K562 (cell line): ENCODE measurements around the gene TP73. TPM values are rescaled to one million over a fixed set of nuclear protein-coding genes. Genes with fewer than 3 reads are reported as not detected.

Source experiments
- ATAC-seq: fragments of 200-7000 bp; cut with Tn5 transposase; 3 replicates; pipeline ENCODE4 v1.9.1; 2020; ENCODE audit warnings: moderate library complexity
- BruUV-seq: library from RNA; stranded (reverse); fragments of 400-500 nt; replicated peaks from 2 replicates; lab custom pipeline; 2021; lab: Mats Ljungman, UMichigan
- CTCF ChIA-PET: fragments of 300-600 bp; formaldehyde crosslinking; extraction: SDS; loops from one replicate; lab custom pipeline; 2021; ENCODE audit warnings: low intra/inter-chr PET ratio; lab: Yijun Ruan, JAX
- POLR2A ChIA-PET: fragments of 300-600, 350-650 bp; sonication (Branson Sonifier 250); formaldehyde crosslinking; extraction: SDS; loops from one replicate; lab custom pipeline; 2021; ENCODE audit warnings: antibody characterized with exemption, inconsistent platforms; lab: Yijun Ruan, JAX
- DNase-seq, 4 experiments: peaks; one replicate each; pipeline versions ENCODE4 v3.0.0 to v3.0.0-alpha.2; 2011 to 2018; ENCODE audit warnings: low spot score in 3 of 4, mixed read lengths in 3 of 4; ENCODE audit errors: extremely low read depth in 1 of 4
- FAIRE-seq: peaks from 2 replicates; lab custom pipeline; 2011; peaks lifted over from hg19 to GRCh38; lab: Jason Lieb, UNC
- H2AFZ ChIP-seq: 2 replicates; pipeline ENCODE4 v1.6.0; 2011; ENCODE audit warnings: low read depth, low read length, control low read depth, inconsistent platforms
- H3K27ac ChIP-seq: fragments of 200-600 bp; 3 replicates; pipeline ENCODE4 v1.8.0; 2011; ENCODE audit warnings: low read depth, mild to moderate bottlenecking, control low read depth, inconsistent platforms, low read length, moderate library complexity, mixed read lengths; ENCODE audit errors: extremely low read depth
- H3K27me3 ChIP-seq, 2 experiments: fragments of 300-600 bp in 1 of 2; 2 replicates in 1 of 2; 3 replicates in 1 of 2; pipeline versions ENCODE4 v1.6.0 to v1.8.0; 2011; ENCODE audit warnings: inconsistent platforms in 2 of 2, low read length in 2 of 2, mild to moderate bottlenecking in 1 of 2, mixed read lengths in 1 of 2, moderate library complexity in 1 of 2; ENCODE audit not compliant: control insufficient read depth in 2 of 2, insufficient read depth in 2 of 2
- H3K36me3 ChIP-seq: fragments of 300-600 bp; 3 replicates; pipeline ENCODE4 v1.8.0; 2011; ENCODE audit warnings: mild to moderate bottlenecking, low read length, inconsistent platforms; ENCODE audit not compliant: control insufficient read depth, insufficient read depth
- H3K4me1 ChIP-seq, 2 experiments: fragments of 200-600 bp in 1 of 2; replicated peaks in 1 of 2; 2 replicates in 1 of 2; 3 replicates in 1 of 2; pipeline versions ENCODE4 v1.5.1 to v1.8.0; 2011; ENCODE audit warnings: inconsistent platforms in 2 of 2, low read length in 2 of 2, mild to moderate bottlenecking in 1 of 2, mixed read lengths in 1 of 2, moderate library complexity in 1 of 2; ENCODE audit not compliant: control insufficient read depth in 2 of 2, insufficient read depth in 2 of 2
- H3K4me2 ChIP-seq: 2 replicates; pipeline ENCODE4 v1.6.1; 2011; ENCODE audit warnings: low read length, control low read depth, inconsistent platforms, mixed read lengths; ENCODE audit not compliant: insufficient read depth
- H3K4me3 ChIP-seq: fragments of 200-600 bp; sonication (generic), shearing (Covaris generic); 2 replicates; pipeline ENCODE4 v1.5.1; 2016; ENCODE audit warnings: control low read depth, inconsistent platforms
- H3K79me2 ChIP-seq: fragments of 200-600 bp; 3 replicates; pipeline ENCODE4 v1.8.0; 2011; ENCODE audit warnings: low read length, inconsistent platforms; ENCODE audit not compliant: control insufficient read depth, insufficient read depth
- H3K9ac ChIP-seq, 2 experiments: 2 replicates each; pipeline versions ENCODE4 v1.6.0 to v1.6.1; 2011; ENCODE audit warnings: low read depth in 2 of 2, low read length in 2 of 2, control low read depth in 1 of 2, inconsistent platforms in 1 of 2, mild to moderate bottlenecking in 1 of 2, mixed read lengths in 1 of 2; ENCODE audit not compliant: insufficient read depth in 1 of 2
- H3K9me1 ChIP-seq: one replicate; pipeline ENCODE4 v1.6.0; 2011; ENCODE audit warnings: inconsistent platforms, mild to moderate bottlenecking, low read length, moderate library complexity; ENCODE audit not compliant: control insufficient read depth, insufficient read depth
- H3K9me3 ChIP-seq: replicated peaks from 2 replicates; pipeline ENCODE4 v1.5.1; 2011; ENCODE audit warnings: low read depth, low read length, inconsistent platforms; ENCODE audit not compliant: control insufficient read depth, insufficient read depth
- H4K20me1 ChIP-seq: replicated peaks from 2 replicates; pipeline ENCODE4 v1.6.1; 2011; ENCODE audit warnings: low read length, inconsistent platforms, mixed read lengths; ENCODE audit not compliant: control insufficient read depth, insufficient read depth
- CBFA2T2 ChIP-seq: fragments of 450-650 bp; conservative IDR thresholded peaks from 2 replicates; pipeline ENCODE4 v1.6.1; 2017; ENCODE audit warnings: mild to moderate bottlenecking
- GABPA ChIP-seq: fragments of 200-800 bp; sonication (Bioruptor generic); conservative IDR thresholded peaks from 2 replicates; pipeline ENCODE4 v1.6.1; 2016; ENCODE audit warnings: low read depth, missing genetic modification characterization, missing compliant biosample characterization
- KDM5B ChIP-seq: fragments of 200-600 bp; sonication (generic); IDR thresholded peaks from 2 replicates; pipeline ENCODE4 v1.6.1; 2012; ENCODE audit warnings: low read depth, mild to moderate bottlenecking, moderate library complexity, low read length, control low read depth, inconsistent platforms; ENCODE audit not compliant: insufficient replicate concordance
- NR3C1 ChIP-seq: sonication (generic); formaldehyde crosslinking; IDR thresholded peaks from 2 replicates; pipeline ENCODE4 v1.8.1; 2022; ENCODE audit warnings: missing genetic modification reagents
- SAP30 ChIP-seq: fragments of 200-600 bp; sonication (generic); IDR thresholded peaks from 2 replicates; pipeline ENCODE4 v1.6.1; 2012; ENCODE audit warnings: borderline replicate concordance, low read depth, mild to moderate bottlenecking, moderate library complexity, low read length, control low read depth, inconsistent platforms; ENCODE audit not compliant: insufficient read depth, poor library complexity, severe bottlenecking
- ZNF511 ChIP-seq: sonication (generic); formaldehyde crosslinking; IDR thresholded peaks from 2 replicates; pipeline ENCODE4 v1.8.0; 2022; ENCODE audit warnings: mild to moderate bottlenecking, missing genetic modification reagents
- WGBS: fragments of 100-300 bp; shearing (Covaris generic); methylation state at CpG from one replicate; pipeline ENCODE4 v1.1.6; 2016; ENCODE audit warnings: low coverage, mixed read lengths; ENCODE audit not compliant: insufficient coverage; ENCODE audit errors: missing lambda C conversion rate; 5-methylcytosine and 5-hydroxymethylcytosine counted together
- in situ Hi-C: fragments of 300-500 bp; cut with MboI; formaldehyde crosslinking; loops from 4 replicates; pipeline ENCODE4 v1.15.0; 2018; ENCODE audit warnings: inconsistent platforms, mixed read lengths
- intact Hi-C: fragments of 100-400 bp; cut with micrococcal nuclease; formaldehyde crosslinking; loops from 2 replicates; pipeline ENCODE4 v1.14.2; 2022
- polyA plus RNA-seq, 8 experiments: library from polyadenylated mRNA; depleted of rRNA in 4 of 8; stranded (reverse) in 5 of 8; unstranded in 3 of 8; fragments of >200 nt; fragmentation: Nextera tagmentation in 2 of 8; fragmentation: Illumina TruSeq in 1 of 8; extraction: Ambion mirVana in 2 of 8; extraction: Trizol in 1 of 8; gene quantifications; 2 replicates each; pipeline versions ENCODE4 v1.2.1 to v1.2.3, GENCODE V29; 2011 to 2014; ENCODE audit warnings: inconsistent platforms in 1 of 8, missing spikeins in 1 of 8
- total RNA-seq, 7 experiments: library from RNA; depleted of rRNA in 6 of 7; stranded (reverse); fragments of >200 nt in 6 of 7; fragmentation: Illumina TruSeq in 2 of 7; extraction: Trizol in 2 of 7; gene quantifications; 2 replicates each; pipeline versions ENCODE4 v1.2.1 to v1.2.3, GENCODE V29; 2011 to 2021; ENCODE audit warnings: low replicate concordance in 1 of 7

TP73 gene
- total and polyA plus RNA-seq, 9 of the 15 experiments (the other 6 are each of a cell fraction or from before 2014, with no cell fraction given) = 0.07 to 1.6 (median 0.40) TPM; not detected in 2

DNA sequence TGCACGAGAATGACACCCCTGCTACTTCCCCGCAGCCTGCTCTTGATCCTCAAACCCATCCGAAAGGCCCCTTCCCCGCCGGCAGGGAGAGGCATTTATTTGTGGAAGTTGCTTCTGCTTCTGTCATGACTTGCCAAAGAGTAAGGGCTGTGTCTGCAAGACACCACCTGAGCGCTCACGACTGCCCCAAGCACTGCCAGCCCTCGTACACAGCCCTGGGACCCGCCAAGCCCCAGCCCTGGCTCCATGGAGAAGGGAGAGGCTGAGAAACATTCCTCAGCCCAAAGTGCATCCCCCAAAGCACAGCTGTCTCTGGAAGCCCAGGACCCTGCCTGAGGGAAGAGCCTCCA is 33.8 kb upstream of the TP73 start:
- ChIA-PET CTCF (interaction anchor here (0.6 to 2.4 kb wide), 7 partner anchors 53 to 295 kb away, joined by 3 to 20 read pairs (median 5); partner anchors contain the start of gene ARHGEF16), POLR2A (interaction anchor here (0.8 to 1.1 kb wide), 4 partner anchors 10 to 128 kb away, joined by 3 to 4 read pairs (median 4); no protein-coding TSS in a partner anchor)
- in situ Hi-C loops (no loop called here), intact Hi-C loops (loop anchor here (2.0 kb wide), 1 partner anchor 30 kb away; no protein-coding TSS in a partner anchor)
- peak; percentile 7 for ATAC-seq
- WGBS = 28% methylated on average over 9 of the region's 9 CpGs
- no peak overlapping the region for H2AFZ ChIP-seq
- H4K20me1 ChIP-seq = peaks cover 27% of the 10 kb centered on the region
- peaks cover 24 to 63% of the 10 kb centered on the region in 2 experiments; a peak in 4 of 5 replicates for H3K27me3 ChIP-seq
- H3K36me3 ChIP-seq = no peaks in the 10 kb centered on the region
- no peaks in the 10 kb centered on the region for H3K9me3 ChIP-seq
- no peaks in the 10 kb centered on the region for H3K9me1 ChIP-seq
- peaks cover 0 to 20% of the 10 kb centered on the region in 2 experiments; a peak in 3 of 5 replicates for H3K4me1 ChIP-seq
- FAIRE-seq = no peak
- H3K79me2 ChIP-seq = no peaks in the 10 kb centered on the region
- TF ChIP-seq NR3C1 (CRISPR knock-in tag) (0 out of 2 replicates have a peak, but pooled peaks have one; percentile 9), ZNF511 (CRISPR knock-in tag) (no peak), GABPA (tag) (0 out of 2 replicates have a peak, but pooled peaks have one; percentile 24), SAP30 (no peak), CBFA2T2 (no peak), KDM5B (no peak)
- no TSS peak for BruUV-seq
- DNase-seq = no peak
- H3K4me3 ChIP-seq = no peak overlapping the region
- H3K9ac ChIP-seq = peak overlapping the region in 1 of 2 experiments; percentile 64; a peak in 1 of 4 replicates
- no peak overlapping the region for H3K4me2 ChIP-seq
- H3K27ac ChIP-seq = no peak overlapping the region
